Hematopoietic multipotent progenitor cell treated with erythropoietin and hydrocortisone succinate and interleukin-3 and kit ligand, for 17 days (in vitro differentiated cells): ENCODE data around the gene TPSD1.

ENCODE experiments used
- DNase-seq: peaks from one replicate; pipeline ENCODE4 v3.0.0-alpha.2; 2015; ENCODE audit warnings: low spot score

The TPSD1 gene

GRCh38 chr16:1299868-1300203, 44.0 kb downstream of the TPSD1 start:
- no peak for DNase-seq

- DNase-seq, result peak; percentile 67
Measured at GRCh38 chr16:1300664-1301476, 45.0 kb downstream of the TPSD1 start.

- DNase-seq, result no peak
Measured at GRCh38 chr16:1301562-1301961, 45.7 kb downstream of the TPSD1 start.

DNA sequence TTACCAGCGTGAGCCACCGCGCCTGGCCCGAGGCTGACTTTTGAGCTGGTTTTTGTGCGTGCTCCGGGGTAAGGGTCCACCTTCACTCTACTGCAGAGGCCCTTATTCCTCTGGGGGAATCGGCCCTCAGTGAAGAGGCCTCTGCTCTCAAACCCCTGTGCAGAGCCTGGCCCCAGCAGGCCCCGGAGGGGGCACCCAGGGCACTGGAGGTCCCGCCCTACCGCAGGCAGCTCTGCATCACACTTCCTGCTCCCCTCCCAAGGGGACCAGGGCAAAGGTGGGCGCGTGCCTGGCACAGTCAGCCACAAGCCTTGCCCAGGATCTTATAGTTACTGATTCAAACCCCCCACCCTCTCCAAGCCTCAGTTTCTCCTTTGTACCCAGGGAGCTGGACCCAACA, 50.0 kb downstream of the TPSD1 start:
- DNase-seq, result no peak

- DNase-seq, result no peak
Measured at GRCh38 chr16:1306334-1306733, 50.5 kb downstream of the TPSD1 start.

- DNase-seq, result peak; percentile 29
Measured at GRCh38 chr16:1308036-1308976, 52.4 kb downstream of the TPSD1 start.
